Left cardiac atrium (tissue), 4 donors: Measurements from ENCODE around the gene IRGC. TPM values are rescaled to one million over a fixed set of nuclear protein-coding genes. Genes with fewer than 3 reads are reported as not detected.

Source experiments
- ATAC-seq, 2 donors: fragments of 200-7000 bp; cut with Tn5 transposase; one replicate each; pipeline ENCODE4 v1.9.1; 2020; ENCODE audit warnings: mild to moderate bottlenecking in 2 of 2, moderate library complexity in 2 of 2
- DNase-seq: peaks from one replicate; pipeline ENCODE4 v3.0.0-alpha.2; 2020
- intact Hi-C, 2 donors: fragments of 100-400 bp; cut with DNase I; formaldehyde crosslinking; loops; one replicate each; pipeline versions ENCODE4 v1.14.1 to v1.15.1; 2022 to 2023
- total RNA-seq, 2 donors: library from RNA; stranded (reverse); fragmentation: NEBNext Ultra II Directional; extraction: Animal tissue kit (Norgen Biotek cat#: 25700); gene quantifications; one replicate each; pipeline ENCODE4 v1.2.1, GENCODE V29; 2021
- donor health status: DM: no; HTN: yes; CAD: no.
- donor health status: DM: no; HTN: yes; CAD: no; lungs with severe emphysema.
- donor health status: DM: yes; HTN: yes; CAD: no.
- donor health status: Dilated cardiomyopathy.

IRGC gene
- total RNA-seq, 2 donors from 2014 or later: not detected

- DNase-seq (no peak), ATAC-seq (no peak)
- intact Hi-C loops: no loop called here
These were observed 28.2 kb upstream of the IRGC start for GRCh38 chr19:43687660-43687997.

GRCh38 chr19:43688059-43688701 is 27.7 kb upstream of the IRGC start:
- intact Hi-C loops: no loop called here
- DNase-seq: no peak
- ATAC-seq: no peak

- no peak for DNase-seq
- intact Hi-C loops: no loop called here
- no peak for ATAC-seq
These were observed 25.4 kb upstream of the IRGC start for GRCh38 chr19:43690444-43690843.

GRCh38 chr19:43690890-43691289 is 25.0 kb upstream of the IRGC start:
- ATAC-seq (no peak), DNase-seq (no peak)
- intact Hi-C loops: no loop called here

- intact Hi-C loops: no loop called here
- no peak for DNase-seq
- no peak for ATAC-seq
These were observed 24.1 kb upstream of the IRGC start for GRCh38 chr19:43691755-43692154.

GRCh38 chr19:43692385-43692784 is 23.5 kb upstream of the IRGC start:
- intact Hi-C loops: no loop called here
- DNase-seq: no peak
- no peak for ATAC-seq

GRCh38 chr19:43692877-43693276 is 23.0 kb upstream of the IRGC start:
- DNase-seq: no peak
- intact Hi-C loops: no loop called here
- ATAC-seq: no peak

GRCh38 chr19:43694553-43694952 is 21.3 kb upstream of the IRGC start:
- ATAC-seq: no peak
- no peak for DNase-seq
- intact Hi-C loops: no loop called here

- ATAC-seq: no peak
- intact Hi-C loops: no loop called here
- no peak for DNase-seq
These were observed 19.7 kb upstream of the IRGC start for GRCh38 chr19:43695985-43696704.

- intact Hi-C loops: no loop called here
- DNase-seq (no peak), ATAC-seq (no peak)
These were observed 18.6 kb upstream of the IRGC start for GRCh38 chr19:43697295-43697694.

GRCh38 chr19:43699506-43700394 is 16.1 kb upstream of the IRGC start:
- intact Hi-C loops: no loop called here
- ATAC-seq (peak; percentile 28 to 36), DNase-seq (peak; percentile 46)

- ATAC-seq (peak; percentile 66 to 70), DNase-seq (peak; percentile 62)
- intact Hi-C loops: no loop called here
These were observed 15.4 kb upstream of the IRGC start for GRCh38 chr19:43700395-43701000.

- DNase-seq: no peak
- no peak for ATAC-seq
- intact Hi-C loops: no loop called here
These were observed 11.7 kb upstream of the IRGC start for GRCh38 chr19:43704002-43704705.

- no peak for DNase-seq
- no peak for ATAC-seq
- intact Hi-C loops: no loop called here
These were observed 10.1 kb upstream of the IRGC start for GRCh38 chr19:43705729-43706128.

- intact Hi-C loops: no loop called here
- no peak for DNase-seq
- no peak for ATAC-seq
These were observed 8.6 kb upstream of the IRGC start for GRCh38 chr19:43707158-43707712.

GRCh38 chr19:43708716-43709115 is 7.2 kb upstream of the IRGC start:
- DNase-seq (no peak), ATAC-seq (no peak)
- intact Hi-C loops: no loop called here

GRCh38 chr19:43711751-43712355 is 4.0 kb upstream of the IRGC start:
- no peak for DNase-seq
- intact Hi-C loops: no loop called here
- no peak for ATAC-seq

GRCh38 chr19:43713208-43713607 is 2.7 kb upstream of the IRGC start:
- intact Hi-C loops: no loop called here
- ATAC-seq (no peak), DNase-seq (no peak)
